CD14-positive monocyte (primary cell): Measurements from ENCODE around the gene TP73. TPM values are rescaled to one million over a fixed set of nuclear protein-coding genes. Genes with fewer than 3 reads are reported as not detected.

ENCODE experiments used
- DNase-seq, 3 donors: peaks; one replicate each; pipeline ENCODE4 v3.0.0-alpha.2; 2011 to 2022
- H2AFZ ChIP-seq: 2 replicates; pipeline ENCODE4 v1.6.0; 2012; ENCODE audit warnings: mild to moderate bottlenecking, low read depth, low read length, inconsistent platforms; ENCODE audit not compliant: insufficient read depth, poor library complexity, severe bottlenecking
- H3K27ac ChIP-seq, 2 donors: 1 replicate in 1 of 2; 2 replicates in 1 of 2; pipeline ENCODE4 v1.5.1; 2012 to 2013; ENCODE audit warnings: low read length in 2 of 2, control low read depth in 1 of 2, inconsistent platforms in 1 of 2, low read depth in 1 of 2, mild to moderate bottlenecking in 1 of 2
- H3K27me3 ChIP-seq, 2 donors: one replicate each; pipeline versions ENCODE4 v1.6.0 to v1.6.1; 2011 to 2013; ENCODE audit warnings: low read length in 2 of 2; ENCODE audit not compliant: control insufficient read depth in 2 of 2, insufficient read depth in 2 of 2
- H3K36me3 ChIP-seq, 2 donors: replicated peaks in 1 of 2; 1 replicate in 1 of 2; 2 replicates in 1 of 2; pipeline versions ENCODE4 v1.5.1 to v1.6.1; 2012 to 2013; ENCODE audit warnings: low read length in 2 of 2, control low read depth in 1 of 2, inconsistent platforms in 1 of 2, mild to moderate bottlenecking in 1 of 2; ENCODE audit not compliant: insufficient read depth in 2 of 2, control insufficient read depth in 1 of 2
- H3K4me1 ChIP-seq, 2 donors: 1 replicate in 1 of 2; 2 replicates in 1 of 2; pipeline versions ENCODE4 v1.5.1 to v1.6.1; 2012 to 2013; ENCODE audit warnings: low read length in 2 of 2, control low read depth in 1 of 2, inconsistent platforms in 1 of 2, mild to moderate bottlenecking in 1 of 2, moderate library complexity in 1 of 2; ENCODE audit not compliant: insufficient read depth in 2 of 2, control insufficient read depth in 1 of 2
- H3K4me2 ChIP-seq: replicated peaks from 2 replicates; pipeline ENCODE3; 2012; ENCODE audit warnings: low read length, moderate library complexity, mild to moderate bottlenecking; ENCODE audit not compliant: poor library complexity, severe bottlenecking; ENCODE audit errors: extremely low read depth
- H3K4me3 ChIP-seq, 3 experiments: fragments of 200-600 bp in 1 of 3; sonication (generic) in 1 of 3; replicated peaks in 1 of 3; 1 replicate in 2 of 3; 2 replicates in 1 of 3; pipeline ENCODE4 v1.5.1; 2011 to 2013; ENCODE audit warnings: low read length in 3 of 3, mild to moderate bottlenecking in 3 of 3, control low read depth in 2 of 3, low read depth in 2 of 3, inconsistent platforms in 1 of 3, moderate library complexity in 1 of 3
- H3K79me2 ChIP-seq: 2 replicates; pipeline ENCODE4 v1.6.0; 2012; ENCODE audit warnings: mild to moderate bottlenecking, control low read depth, inconsistent platforms, low read length, moderate library complexity; ENCODE audit not compliant: insufficient read depth
- H3K9ac ChIP-seq: 2 replicates; pipeline ENCODE4 v1.6.0; 2017; ENCODE audit warnings: low read length, mild to moderate bottlenecking; ENCODE audit not compliant: insufficient read depth, poor library complexity, severe bottlenecking
- H3K9me3 ChIP-seq, 2 donors: replicated peaks in 1 of 2; 1 replicate in 1 of 2; 2 replicates in 1 of 2; pipeline versions ENCODE4 v1.5.1 to v1.6.1; 2012 to 2013; ENCODE audit warnings: low read length in 2 of 2, control low read depth in 1 of 2; ENCODE audit not compliant: control insufficient read depth in 1 of 2, insufficient read depth in 1 of 2
- H4K20me1 ChIP-seq: 2 replicates; pipeline ENCODE4 v1.6.0; 2012; ENCODE audit warnings: mild to moderate bottlenecking, low read length, control low read depth, moderate library complexity; ENCODE audit not compliant: insufficient read depth
- H3K27ac Mint-ChIP-seq, 7 donors: one replicate each; pipeline ENCODE4 v1.8.0; 2020; ENCODE audit warnings: mild to moderate bottlenecking in 7 of 7, mixed read lengths in 7 of 7, moderate library complexity in 6 of 7, inconsistent platforms in 2 of 7
- H3K27me3 Mint-ChIP-seq, 3 donors: one replicate each; pipeline ENCODE4 v1.8.0; 2021 to 2022; ENCODE audit warnings: low read depth in 3 of 3, mild to moderate bottlenecking in 3 of 3, mixed read lengths in 3 of 3, moderate library complexity in 3 of 3, inconsistent platforms in 1 of 3
- H3K36me3 Mint-ChIP-seq, 2 donors: one replicate each; pipeline ENCODE4 v1.8.0; 2020; ENCODE audit warnings: mixed read lengths in 2 of 2, inconsistent platforms in 1 of 2, mild to moderate bottlenecking in 1 of 2
- H3K4me1 Mint-ChIP-seq: one replicate; pipeline ENCODE4 v1.8.0; 2020; ENCODE audit warnings: mild to moderate bottlenecking, mixed read lengths
- H3K4me3 Mint-ChIP-seq, 2 donors: one replicate each; pipeline ENCODE4 v1.8.0; 2020; ENCODE audit warnings: mild to moderate bottlenecking in 2 of 2, mixed read lengths in 2 of 2, moderate library complexity in 1 of 2
- H3K9me3 Mint-ChIP-seq, 7 donors: one replicate each; pipeline ENCODE4 v1.8.0; 2020 to 2022; ENCODE audit warnings: mixed read lengths in 7 of 7, mild to moderate bottlenecking in 6 of 7, moderate library complexity in 6 of 7, inconsistent platforms in 2 of 7
- CTCF ChIP-seq: fragments of 200-600 bp; IDR thresholded peaks from one replicate; pipeline ENCODE4 v1.8.0; 2022; ENCODE audit warnings: antibody characterized with exemption, mild to moderate bottlenecking
- WGBS: methylation state at CpG from one replicate; pipeline ENCODE4 v1.1.5; 2013; ENCODE audit warnings: missing lambda C conversion rate; ENCODE audit not compliant: insufficient coverage; 5-methylcytosine and 5-hydroxymethylcytosine counted together
- intact Hi-C, 2 donors: fragments of 100-400 bp; cut with micrococcal nuclease; formaldehyde crosslinking; loops; one replicate each; pipeline versions ENCODE4 v1.15.0 to v1.15.1; 2023
- polyA plus RNA-seq, 3 donors: library from polyadenylated mRNA; depleted of rRNA in 1 of 3; unstranded in 2 of 3; stranded (reverse) in 1 of 3; fragments of 300-500 nt in 2 of 3; fragments of >200 nt in 1 of 3; fragmentation: Illumina TruSeq in 2 of 3; gene quantifications; 1 replicate in 2 of 3; 2 replicates in 1 of 3; pipeline ENCODE4 v1.2.3, GENCODE V29; 2012 to 2021

TP73 gene
- polyA plus RNA-seq, 3 donors, result 0.21 to 0.42 TPM; not detected in 1

GRCh38 chr1:3654549-3655281 is 2.4 kb downstream of the TP73 start:
- H3K9ac ChIP-seq, result no peak overlapping the region
- DNase-seq, result no peak
- H3K27me3 Mint-ChIP-seq, result peaks cover 56 to 84% (median 67%) of the 10 kb centered on the region in 3 donors

More at GRCh38 chr1:3654549-3655281, 2.4 kb downstream of the TP73 start:
- Mint-ChIP-seq H3K4me3 (peak overlapping the region in 1 of 2 donors; percentile 54), H3K36me3 (peaks cover 2 to 3% of the 10 kb centered on the region in 2 donors), H3K27ac (no peak overlapping the region), H3K4me1 (peaks cover 12% of the 10 kb centered on the region), H3K9me3 (peaks cover 0 to 15% (median 5%) of the 10 kb centered on the region in 7 donors)
- Histone ChIP-seq H3K9me3 (peaks cover 0 to 9% of the 10 kb centered on the region in 2 donors), H2AFZ (no peak overlapping the region), H3K4me1 (peaks cover 25 to 32% of the 10 kb centered on the region in 2 donors), H3K27ac (no peak overlapping the region), H4K20me1 (no peaks in the 10 kb centered on the region), H3K79me2 (peaks cover 1% of the 10 kb centered on the region), H3K36me3 (no peaks in the 10 kb centered on the region), H3K27me3 (peaks cover 36 to 73% of the 10 kb centered on the region in 2 donors), H3K4me3 (no peak overlapping the region), H3K4me2 (no peak overlapping the region)
- 92% methylated on average over 18 of the region's 22 CpGs for WGBS
- intact Hi-C loops, result loop anchor here in 1 of 2 donors (10.0 kb wide), 1 partner anchor 240 kb away; no protein-coding TSS in a partner anchor
- no peak for TF ChIP-seq CTCF
